Measurements from ENCODE around the gene UCK1.

UCK1 gene

GRCh38 chr9:131477816-131478419, 53.1 kb downstream of the UCK1 start:
- no peak for DNase-seq (ENCODE audit: low read depth in 2 of 2, low spot score in 1 of 2)

DNA sequence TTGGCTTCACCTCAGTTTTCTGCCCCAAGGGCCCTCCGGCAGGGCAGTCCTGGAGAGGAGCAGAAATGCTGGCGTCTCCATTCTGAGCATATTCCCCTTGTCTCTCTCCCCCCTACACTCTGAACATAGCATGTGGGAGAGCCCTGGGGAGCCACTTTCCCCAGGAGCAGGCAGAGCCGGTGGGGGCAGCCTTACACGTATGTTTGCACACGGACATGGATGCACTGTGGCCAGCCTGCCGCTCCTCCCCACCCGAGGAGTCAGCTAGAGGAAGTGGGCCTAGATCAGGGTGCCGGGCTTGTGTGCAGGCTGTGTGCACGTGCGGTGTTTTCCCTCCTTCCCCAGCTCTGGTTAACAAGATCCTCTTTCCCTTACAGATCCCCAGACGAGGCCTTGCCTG, 53.7 kb downstream of the UCK1 start:
- no peak for DNase-seq (ENCODE audit: low read depth in 2 of 2, low spot score in 1 of 2)

- DNase-seq (ENCODE audit: low read depth in 2 of 2, low spot score in 1 of 2), result no peak
Measured at GRCh38 chr9:131476777-131477345, 54.2 kb downstream of the UCK1 start.

- no peak for DNase-seq (ENCODE audit: low read depth in 2 of 2, low spot score in 1 of 2)
Measured at GRCh38 chr9:131475956-131476776, 54.9 kb downstream of the UCK1 start.

DNA sequence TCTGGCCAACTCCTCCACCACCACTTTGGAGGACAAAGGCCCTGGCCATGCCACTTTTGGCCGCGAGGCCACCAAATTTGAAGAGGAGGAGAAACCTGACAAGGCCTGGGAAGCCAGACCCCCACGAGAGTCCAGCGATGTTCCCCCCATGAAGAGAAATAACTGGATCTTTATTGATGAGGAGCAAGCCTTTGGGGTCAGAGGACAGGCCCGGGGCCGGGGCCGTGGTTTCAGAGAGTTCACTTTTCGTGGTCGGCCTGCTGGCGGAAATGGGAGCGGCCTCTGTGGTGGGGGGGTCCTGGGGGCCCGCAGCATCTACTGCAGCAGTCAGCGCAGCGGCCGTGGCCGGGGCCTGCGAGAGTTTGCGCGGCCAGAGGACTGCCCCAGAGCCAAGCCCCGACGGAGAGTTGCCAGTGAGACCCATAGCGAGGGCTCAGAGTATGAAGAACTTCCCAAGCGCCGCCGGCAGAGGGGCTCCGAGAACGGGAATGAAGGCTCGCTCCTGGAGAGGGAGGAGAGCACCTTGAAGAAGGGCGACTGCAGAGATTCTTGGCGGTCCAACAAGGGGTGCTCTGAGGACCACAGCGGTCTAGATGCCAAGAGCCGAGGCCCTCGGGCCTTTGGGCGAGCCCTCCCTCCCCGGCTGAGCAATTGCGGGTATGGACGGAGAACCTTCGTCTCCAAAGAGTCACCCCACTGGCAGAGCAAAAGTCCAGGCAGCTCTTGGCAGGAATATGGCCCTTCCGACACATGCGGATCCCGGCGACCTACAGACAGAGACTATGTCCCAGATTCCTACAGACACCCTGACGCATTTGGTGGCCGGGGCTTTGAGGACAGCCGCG, 55.7 kb downstream of the UCK1 start:
- DNase-seq (ENCODE audit: low read depth in 2 of 2, low spot score in 1 of 2), result no peak

DNA sequence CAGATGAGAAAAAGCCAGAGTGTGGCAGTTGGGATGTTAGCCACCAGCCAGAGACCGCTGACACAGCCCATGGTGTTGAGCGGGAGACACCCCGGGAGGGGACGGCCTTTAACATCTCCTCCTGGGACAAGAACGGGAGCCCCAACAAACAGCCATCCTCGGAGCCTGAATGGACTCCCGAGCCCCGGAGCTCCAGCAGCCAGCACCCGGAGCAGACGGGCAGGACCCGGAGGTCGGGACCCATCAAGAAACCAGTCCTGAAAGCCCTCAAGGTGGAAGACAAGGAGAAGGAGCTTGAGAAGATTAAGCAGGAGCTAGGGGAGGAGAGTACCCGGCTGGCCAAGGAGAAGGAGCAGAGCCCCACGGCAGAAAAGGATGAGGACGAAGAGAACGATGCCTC, 56.4 kb downstream of the UCK1 start:
- DNase-seq (ENCODE audit: low read depth in 2 of 2, low spot score in 1 of 2), result no peak

DNA sequence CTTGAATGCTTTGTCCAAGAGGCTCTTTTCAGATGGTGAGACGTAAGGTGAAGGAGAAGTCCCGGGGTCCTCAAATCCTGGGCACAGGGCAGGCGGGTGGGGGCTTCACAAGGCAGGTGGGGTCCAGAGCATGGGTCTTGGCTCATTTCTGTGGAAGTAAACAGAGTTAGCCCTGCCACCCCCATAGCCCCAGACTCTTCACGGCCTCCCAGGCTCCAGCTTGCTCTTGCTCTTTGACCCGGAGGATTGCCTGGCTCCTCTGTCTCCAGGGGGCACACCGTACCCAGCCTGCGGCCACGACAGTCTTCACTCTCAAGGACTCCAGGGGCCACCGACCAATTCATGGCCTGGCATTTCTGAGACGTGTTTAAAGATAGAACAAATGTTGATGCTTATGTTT, 57.2 kb downstream of the UCK1 start:
- DNase-seq (ENCODE audit: low read depth in 2 of 2, low spot score in 1 of 2), result no peak
